Measurements from ENCODE around the gene NRTN. TPM values are rescaled to one million over a fixed set of nuclear protein-coding genes. Genes with fewer than 3 reads are reported as not detected.
A peak's percentile ranks its signal among the peaks of the same experiment; 100 is the strongest.

NRTN gene
- total and polyA plus RNA-seq, 2 experiments from 2014 or later: 4.0 to 5.5 TPM

GRCh38 chr19:5863030-5863665 lies 58.3 kb downstream of the NRTN start (continued):
- TF ChIP-seq, protein P1, sequence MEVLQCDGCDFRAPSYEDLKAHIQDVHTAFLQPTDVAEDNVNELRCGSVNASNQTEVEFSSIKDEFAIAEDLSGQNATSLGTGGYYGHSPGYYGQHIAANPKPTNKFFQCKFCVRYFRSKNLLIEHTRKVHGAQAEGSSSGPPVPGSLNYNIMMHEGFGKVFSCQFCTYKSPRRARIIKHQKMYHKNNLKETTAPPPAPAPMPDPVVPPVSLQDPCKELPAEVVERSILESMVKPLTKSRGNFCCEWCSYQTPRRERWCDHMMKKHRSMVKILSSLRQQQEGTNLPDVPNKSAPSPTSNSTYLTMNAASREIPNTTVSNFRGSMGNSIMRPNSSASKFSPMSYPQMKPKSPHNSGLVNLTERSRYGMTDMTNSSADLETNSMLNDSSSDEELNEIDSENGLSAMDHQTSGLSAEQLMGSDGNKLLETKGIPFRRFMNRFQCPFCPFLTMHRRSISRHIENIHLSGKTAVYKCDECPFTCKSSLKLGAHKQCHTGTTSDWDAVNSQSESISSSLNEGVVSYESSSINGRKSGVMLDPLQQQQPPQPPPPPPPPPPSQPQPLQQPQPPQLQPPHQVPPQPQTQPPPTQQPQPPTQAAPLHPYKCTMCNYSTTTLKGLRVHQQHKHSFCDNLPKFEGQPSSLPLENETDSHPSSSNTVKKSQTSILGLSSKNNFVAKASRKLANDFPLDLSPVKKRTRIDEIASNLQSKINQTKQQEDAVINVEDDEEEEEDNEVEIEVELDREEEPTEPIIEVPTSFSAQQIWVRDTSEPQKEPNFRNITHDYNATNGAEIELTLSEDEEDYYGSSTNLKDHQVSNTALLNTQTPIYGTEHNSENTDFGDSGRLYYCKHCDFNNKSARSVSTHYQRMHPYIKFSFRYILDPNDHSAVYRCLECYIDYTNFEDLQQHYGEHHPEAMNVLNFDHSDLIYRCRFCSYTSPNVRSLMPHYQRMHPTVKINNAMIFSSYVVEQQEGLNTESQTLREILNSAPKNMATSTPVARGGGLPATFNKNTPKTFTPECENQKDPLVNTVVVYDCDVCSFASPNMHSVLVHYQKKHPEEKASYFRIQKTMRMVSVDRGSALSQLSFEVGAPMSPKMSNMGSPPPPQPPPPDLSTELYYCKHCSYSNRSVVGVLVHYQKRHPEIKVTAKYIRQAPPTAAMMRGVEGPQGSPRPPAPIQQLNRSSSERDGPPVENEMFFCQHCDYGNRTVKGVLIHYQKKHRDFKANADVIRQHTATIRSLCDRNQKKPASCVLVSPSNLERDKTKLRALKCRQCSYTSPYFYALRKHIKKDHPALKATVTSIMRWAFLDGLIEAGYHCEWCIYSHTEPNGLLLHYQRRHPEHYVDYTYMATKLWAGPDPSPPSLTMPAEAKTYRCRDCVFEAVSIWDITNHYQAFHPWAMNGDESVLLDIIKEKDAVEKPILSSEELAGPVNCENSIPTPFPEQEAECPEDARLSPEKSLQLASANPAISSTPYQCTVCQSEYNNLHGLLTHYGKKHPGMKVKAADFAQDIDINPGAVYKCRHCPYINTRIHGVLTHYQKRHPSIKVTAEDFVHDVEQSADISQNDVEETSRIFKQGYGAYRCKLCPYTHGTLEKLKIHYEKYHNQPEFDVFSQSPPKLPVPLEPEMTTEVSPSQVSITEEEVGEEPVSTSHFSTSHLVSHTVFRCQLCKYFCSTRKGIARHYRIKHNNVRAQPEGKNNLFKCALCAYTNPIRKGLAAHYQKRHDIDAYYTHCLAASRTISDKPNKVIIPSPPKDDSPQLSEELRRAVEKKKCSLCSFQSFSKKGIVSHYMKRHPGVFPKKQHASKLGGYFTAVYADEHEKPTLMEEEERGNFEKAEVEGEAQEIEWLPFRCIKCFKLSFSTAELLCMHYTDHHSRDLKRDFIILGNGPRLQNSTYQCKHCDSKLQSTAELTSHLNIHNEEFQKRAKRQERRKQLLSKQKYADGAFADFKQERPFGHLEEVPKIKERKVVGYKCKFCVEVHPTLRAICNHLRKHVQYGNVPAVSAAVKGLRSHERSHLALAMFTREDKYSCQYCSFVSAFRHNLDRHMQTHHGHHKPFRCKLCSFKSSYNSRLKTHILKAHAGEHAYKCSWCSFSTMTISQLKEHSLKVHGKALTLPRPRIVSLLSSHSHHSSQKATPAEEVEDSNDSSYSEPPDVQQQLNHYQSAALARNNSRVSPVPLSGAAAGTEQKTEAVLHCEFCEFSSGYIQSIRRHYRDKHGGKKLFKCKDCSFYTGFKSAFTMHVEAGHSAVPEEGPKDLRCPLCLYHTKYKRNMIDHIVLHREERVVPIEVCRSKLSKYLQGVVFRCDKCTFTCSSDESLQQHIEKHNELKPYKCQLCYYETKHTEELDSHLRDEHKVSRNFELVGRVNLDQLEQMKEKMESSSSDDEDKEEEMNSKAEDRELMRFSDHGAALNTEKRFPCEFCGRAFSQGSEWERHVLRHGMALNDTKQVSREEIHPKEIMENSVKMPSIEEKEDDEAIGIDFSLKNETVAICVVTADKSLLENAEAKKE (CRISPR knock-in tag; IDR thresholded peaks at IDR 0.05): no peak

DNA sequence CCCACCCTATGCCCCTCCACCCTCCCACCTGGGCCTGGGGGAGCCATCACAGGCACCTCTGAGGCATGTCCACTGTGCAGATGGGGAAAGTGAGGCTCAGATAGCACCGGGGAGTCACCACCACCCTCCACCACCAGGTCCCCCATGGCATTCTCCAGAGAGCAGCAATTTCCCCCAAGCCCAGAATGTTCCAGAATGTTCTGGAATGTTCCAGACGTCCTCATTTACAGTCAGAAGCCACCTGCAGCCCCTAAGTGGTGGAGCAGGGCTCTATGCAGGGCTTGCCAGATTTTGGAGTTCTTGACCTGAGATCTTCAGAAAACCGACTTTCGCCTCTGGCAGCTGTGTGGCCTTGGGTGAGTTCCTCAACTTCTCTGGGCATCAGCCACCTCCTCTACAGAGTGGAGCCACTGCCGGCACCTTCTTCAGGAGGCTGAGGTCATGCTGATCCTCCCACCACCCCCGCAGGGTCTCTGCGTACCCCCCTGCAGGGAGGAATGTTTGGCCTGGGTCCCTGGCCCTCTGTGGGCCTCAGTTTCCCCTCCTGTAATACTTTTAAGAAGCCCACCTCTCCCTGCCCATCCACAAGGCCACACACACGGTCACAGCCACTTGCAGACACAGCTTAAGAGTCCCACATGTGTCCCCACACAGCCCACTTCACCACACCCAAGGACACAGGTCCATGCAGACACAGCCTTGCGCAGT lies 59.3 kb downstream of the NRTN start:
- Histone ChIP-seq H4K20me1 (replicated peaks; ENCODE audit: insufficient read depth) (no peaks in the 10 kb centered on the region), H3K4me1 (ENCODE audit: insufficient read depth) (no peaks in the 10 kb centered on the region), H3K9me2 (ENCODE audit: insufficient read depth) (no peaks in the 10 kb centered on the region), H3K27ac (ENCODE audit: low read depth) (no peak overlapping the region), H3K79me2 (replicated peaks; ENCODE audit: insufficient read depth) (no peaks in the 10 kb centered on the region), H3K4me3 (no peak overlapping the region), H3K4me2 (no peak overlapping the region), H3F3A (replicated peaks; ENCODE audit: low read depth) (no peaks in the 10 kb centered on the region), H3K36me3 (ENCODE audit: insufficient read depth) (no peaks in the 10 kb centered on the region), H2AFZ (no peak overlapping the region), H3K27me3 (ENCODE audit: insufficient read depth) (no peaks in the 10 kb centered on the region)
- H3K27ac Mint-ChIP-seq: peak overlapping the region; percentile 78; the same call in 1 of the 2 replicates
- no peak for TF ChIP-seq JUNB (IDR thresholded peaks at IDR 0.05; ENCODE audit: unreplicated experiment)
- no peak for TF ChIP-seq ETS1 (IDR thresholded peaks at IDR 0.05)
- TF ChIP-seq ZNF331 (CRISPR knock-in tag; IDR thresholded peaks at IDR 0.05; ENCODE audit: low read depth): no peak
- no peak for TF ChIP-seq CTCF (conservative IDR thresholded peaks at IDR 0.05; ENCODE audit: low read depth in 2 of 2)
- TF ChIP-seq STAT1 (IDR thresholded peaks at IDR 0.05; ENCODE audit: unreplicated experiment): no peak
- TF ChIP-seq EZH2phosphoT487 (IDR thresholded peaks at IDR 0.05; ENCODE audit: unreplicated experiment): no peak
- ATAC-seq (no peak), DNase-seq (ENCODE audit: low spot score) (no peak)
- H3K36me3 Mint-ChIP-seq (ENCODE audit: low read depth): no peaks in the 10 kb centered on the region; the same call in 2 of the 3 replicates
- H3K27me3 Mint-ChIP-seq (ENCODE audit: insufficient read depth, low read depth, poor library complexity): peaks cover 13% of the 10 kb centered on the region
- H3K9me3 Mint-ChIP-seq: peaks cover 3% of the 10 kb centered on the region; the same call in 1 of the 3 replicates
- no peaks in the 10 kb centered on the region for H3K4me1 Mint-ChIP-seq
- no peak overlapping the region for H3K4me3 Mint-ChIP-seq
